Mesendoderm (in vitro differentiated cells): Measurements from ENCODE around the gene RAD21L1.

ENCODE experiments used
- DNase-seq: peaks from one replicate; pipeline ENCODE4 v3.0.0; 2013
- H2AK5ac ChIP-seq: 2 replicates; pipeline ENCODE4 v1.6.1; 2013; ENCODE audit warnings: low read length, inconsistent platforms
- H2BK120ac ChIP-seq: 2 replicates; pipeline ENCODE4 v1.6.1; 2013; ENCODE audit warnings: low read depth, mild to moderate bottlenecking, low read length, moderate library complexity, mixed read lengths
- H2BK15ac ChIP-seq: replicated peaks from 2 replicates; pipeline ENCODE4 v1.6.1; 2013; ENCODE audit warnings: low read depth, mild to moderate bottlenecking, moderate library complexity
- H2BK5ac ChIP-seq: 2 replicates; pipeline ENCODE4 v1.6.1; 2013; ENCODE audit warnings: low read length, inconsistent platforms
- H3K18ac ChIP-seq: 2 replicates; pipeline ENCODE4 v1.6.1; 2013; ENCODE audit warnings: mild to moderate bottlenecking, low read length, mixed read lengths
- H3K23ac ChIP-seq: one replicate; pipeline ENCODE4 v1.6.1; 2013; ENCODE audit warnings: low read length
- H3K27ac ChIP-seq: 2 replicates; pipeline ENCODE4 v1.5.1; 2013; ENCODE audit warnings: low read depth, mild to moderate bottlenecking, inconsistent platforms, low read length, moderate library complexity
- H3K27me3 ChIP-seq: 2 replicates; pipeline ENCODE4 v1.6.1; 2013; ENCODE audit warnings: low read length, control low read depth, mild to moderate bottlenecking, inconsistent platforms; ENCODE audit not compliant: insufficient read depth, poor library complexity
- H3K36me3 ChIP-seq: 2 replicates; pipeline ENCODE4 v1.6.1; 2013; ENCODE audit warnings: low read length, inconsistent platforms; ENCODE audit not compliant: control insufficient read depth, insufficient read depth
- H3K4ac ChIP-seq: one replicate; pipeline ENCODE4 v1.6.1; 2013; ENCODE audit warnings: low read depth, mild to moderate bottlenecking, low read length, moderate library complexity
- H3K4me1 ChIP-seq: 2 replicates; pipeline ENCODE4 v1.6.1; 2013; ENCODE audit warnings: low read depth, low read length, inconsistent platforms; ENCODE audit not compliant: control insufficient read depth
- H3K4me2 ChIP-seq: 2 replicates; pipeline ENCODE4 v1.6.1; 2013; ENCODE audit warnings: low read length
- H3K4me3 ChIP-seq: 2 replicates; pipeline ENCODE4 v1.5.1; 2013; ENCODE audit warnings: mild to moderate bottlenecking, low read length
- H3K56ac ChIP-seq: one replicate; pipeline ENCODE4 v1.6.1; 2013; ENCODE audit warnings: low read length
- H3K79me1 ChIP-seq: 2 replicates; pipeline ENCODE4 v1.6.1; 2013; ENCODE audit warnings: low read length, inconsistent platforms
- H3K79me2 ChIP-seq: 2 replicates; pipeline ENCODE4 v1.6.1; 2013; ENCODE audit warnings: mild to moderate bottlenecking, low read length; ENCODE audit not compliant: control insufficient read depth, insufficient read depth
- H3K9ac ChIP-seq: 2 replicates; pipeline ENCODE4 v1.6.1; 2013; ENCODE audit warnings: low read length, inconsistent platforms
- H4K5ac ChIP-seq: one replicate; pipeline ENCODE4 v1.6.1; 2013; ENCODE audit warnings: low read length
- H4K8ac ChIP-seq: one replicate; pipeline ENCODE4 v1.6.1; 2013; ENCODE audit warnings: low read depth, mild to moderate bottlenecking, control low read depth, low read length, moderate library complexity
- WGBS: extraction: QIAGEN DNeasy Blood & Tissue Kit; methylation state at CpG from one replicate; pipeline ENCODE4 v1.1.7; 2013; ENCODE audit warnings: low lambda C conversion rate, missing lambda C conversion rate; ENCODE audit not compliant: insufficient coverage; ENCODE audit errors: extremely low coverage; 5-methylcytosine and 5-hydroxymethylcytosine counted together

The RAD21L1 gene

DNA sequence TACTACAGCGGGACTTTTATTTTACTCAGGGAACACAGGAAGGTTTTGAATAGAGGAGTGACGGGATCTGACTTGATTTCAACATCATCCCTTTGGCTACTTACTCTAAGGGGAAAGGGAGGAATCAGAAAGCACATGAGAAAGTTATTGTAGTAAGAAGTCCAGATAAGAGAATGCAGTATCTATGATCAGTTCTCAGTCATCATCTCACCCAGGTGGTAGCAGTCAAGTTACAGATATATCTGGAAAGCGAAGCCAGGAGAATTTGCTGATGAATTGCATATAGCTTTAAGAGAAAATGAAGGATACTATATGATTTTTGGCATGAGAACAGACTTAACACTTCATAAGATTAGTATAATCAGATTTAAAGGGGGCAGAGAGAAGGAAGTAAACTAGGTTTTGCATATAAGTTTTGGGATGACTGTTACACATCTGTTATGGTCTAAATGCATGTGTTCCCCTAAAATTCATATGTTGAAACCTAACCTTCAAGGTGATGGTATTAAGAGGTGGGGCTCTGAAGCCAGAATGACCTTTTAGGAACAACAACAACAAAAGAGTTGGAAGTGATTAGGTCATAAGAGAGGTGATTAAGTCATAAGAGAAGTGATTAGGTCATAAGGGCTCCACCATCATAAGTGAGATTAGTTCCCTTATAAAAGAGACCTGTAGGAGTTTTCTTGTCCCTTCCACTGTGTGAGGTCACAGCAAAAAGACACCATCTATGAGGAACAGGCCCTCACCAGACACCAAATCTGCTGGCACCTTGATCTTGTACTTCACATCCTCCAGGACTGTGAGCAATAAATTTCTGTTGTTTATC is 6.7 kb downstream of the RAD21L1 start:
- H3K18ac ChIP-seq, result no peak overlapping the region
- H3K56ac ChIP-seq, result no peak overlapping the region
- no peaks in the 10 kb centered on the region for H3K79me1 ChIP-seq
- no peak overlapping the region for H3K23ac ChIP-seq
- H2BK15ac ChIP-seq, result no peak overlapping the region
- H3K36me3 ChIP-seq, result no peaks in the 10 kb centered on the region
- no peak overlapping the region for H2AK5ac ChIP-seq
- no peak overlapping the region for H3K4me2 ChIP-seq
- H4K5ac ChIP-seq, result no peak overlapping the region
- no CpG with 5 or more reads among the region's 3 CpGs for WGBS
- no peak overlapping the region for H4K8ac ChIP-seq
- no peaks in the 10 kb centered on the region for H3K79me2 ChIP-seq
- no peak overlapping the region for H2BK120ac ChIP-seq
- no peaks in the 10 kb centered on the region for H3K27me3 ChIP-seq
- H3K4me1 ChIP-seq, result no peaks in the 10 kb centered on the region
- no peak overlapping the region for H3K4ac ChIP-seq
- no peak overlapping the region for H2BK5ac ChIP-seq
- no peak overlapping the region for H3K27ac ChIP-seq
- H3K9ac ChIP-seq, result no peak overlapping the region
- H3K4me3 ChIP-seq, result no peak overlapping the region
- DNase-seq, result no peak

DNA sequence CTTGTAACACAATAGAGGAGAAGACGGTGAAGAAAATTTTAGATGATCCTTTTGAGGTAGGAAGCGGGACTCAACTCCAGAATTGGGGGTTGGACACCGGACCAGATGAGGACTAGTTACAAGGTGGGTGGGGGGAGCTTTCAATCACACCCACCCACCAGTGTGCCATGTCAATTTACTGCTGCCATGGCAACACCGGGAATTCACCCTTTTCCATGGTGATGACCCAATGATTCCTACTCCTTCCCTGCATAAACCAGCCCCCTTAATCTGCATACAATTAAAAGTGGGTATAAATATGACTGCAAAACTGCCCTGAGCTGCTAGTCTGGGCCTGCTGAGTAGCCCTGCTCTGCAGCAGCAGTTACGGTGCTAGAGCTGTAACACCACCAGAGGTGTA is 14.7 kb downstream of the RAD21L1 start:
- Histone ChIP-seq H3K56ac (no peak overlapping the region), H2AK5ac (no peak overlapping the region), H4K8ac (no peak overlapping the region), H3K27me3 (no peaks in the 10 kb centered on the region), H2BK5ac (no peak overlapping the region), H3K18ac (no peak overlapping the region), H3K23ac (no peak overlapping the region), H3K36me3 (no peaks in the 10 kb centered on the region), H2BK15ac (no peak overlapping the region), H3K9ac (no peak overlapping the region), H4K5ac (no peak overlapping the region), H3K4me3 (no peak overlapping the region), H3K4me2 (no peak overlapping the region), H3K27ac (no peak overlapping the region), H3K79me2 (no peaks in the 10 kb centered on the region), H2BK120ac (no peak overlapping the region), H3K79me1 (no peaks in the 10 kb centered on the region), H3K4me1 (no peaks in the 10 kb centered on the region), H3K4ac (no peak overlapping the region)
- WGBS, result no CpG with 5 or more reads among the region's 5 CpGs
- peak; percentile 52 for DNase-seq

DNA sequence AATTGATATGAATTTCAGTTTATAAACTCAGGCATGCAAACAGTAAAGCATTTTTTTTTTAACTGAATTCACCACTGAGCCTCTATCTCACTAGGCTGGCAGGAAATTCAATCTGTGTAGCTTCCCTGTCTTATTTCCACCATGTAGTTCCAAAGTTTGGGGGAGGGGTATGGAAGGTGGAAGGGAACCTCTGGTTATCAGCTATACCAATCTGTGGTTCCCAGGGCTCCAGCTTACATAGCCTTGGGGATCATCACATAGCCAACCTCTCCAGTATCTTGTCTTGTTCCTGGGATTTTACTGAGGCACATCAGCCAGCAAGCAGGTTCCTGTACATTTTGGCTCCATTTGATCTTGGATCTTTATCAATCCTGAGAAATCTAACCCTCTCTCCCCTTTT is 15.6 kb downstream of the RAD21L1 start:
- H3K56ac ChIP-seq, result no peak overlapping the region
- H3K27me3 ChIP-seq, result no peaks in the 10 kb centered on the region
- H3K4ac ChIP-seq, result no peak overlapping the region
- H3K4me3 ChIP-seq, result no peak overlapping the region
- H3K4me1 ChIP-seq, result no peaks in the 10 kb centered on the region
- H3K79me2 ChIP-seq, result no peaks in the 10 kb centered on the region
- H2AK5ac ChIP-seq, result no peak overlapping the region
- no peak overlapping the region for H4K5ac ChIP-seq
- H3K79me1 ChIP-seq, result no peaks in the 10 kb centered on the region
- H4K8ac ChIP-seq, result no peak overlapping the region
- DNase-seq, result peak; percentile 49
- no peak overlapping the region for H2BK5ac ChIP-seq
- H2BK120ac ChIP-seq, result no peak overlapping the region
- no peak overlapping the region for H3K18ac ChIP-seq
- H3K36me3 ChIP-seq, result no peaks in the 10 kb centered on the region
- no peak overlapping the region for H3K4me2 ChIP-seq
- no peak overlapping the region for H3K23ac ChIP-seq
- no peak overlapping the region for H3K9ac ChIP-seq
- no peak overlapping the region for H3K27ac ChIP-seq
- no peak overlapping the region for H2BK15ac ChIP-seq

DNA sequence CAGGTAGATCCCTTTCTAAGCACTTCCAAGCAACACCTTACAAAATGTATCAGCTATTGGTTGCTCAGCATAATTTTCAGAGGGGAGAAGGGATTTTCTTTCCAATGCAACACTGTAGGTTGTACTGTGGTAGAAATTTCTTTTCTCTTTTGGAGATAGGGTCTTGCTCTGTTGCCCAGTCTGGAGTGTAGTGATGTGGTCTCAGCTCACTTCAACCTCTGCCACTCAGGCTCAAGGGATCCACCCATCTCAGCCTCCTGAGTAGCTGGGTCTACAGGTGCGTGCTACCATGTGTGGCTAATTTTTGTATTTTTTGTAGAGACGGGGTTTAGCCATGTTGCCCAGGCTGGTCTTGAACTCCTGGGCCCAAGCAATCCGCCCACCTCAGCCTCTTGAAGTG is 16.3 kb downstream of the RAD21L1 start:
- H2BK5ac ChIP-seq, result no peak overlapping the region
- H2BK120ac ChIP-seq, result no peak overlapping the region
- DNase-seq, result no peak
- no peak overlapping the region for H2AK5ac ChIP-seq
- no peaks in the 10 kb centered on the region for H3K27me3 ChIP-seq
- H3K4me1 ChIP-seq, result no peaks in the 10 kb centered on the region
- H3K4me3 ChIP-seq, result no peak overlapping the region
- no peaks in the 10 kb centered on the region for H3K36me3 ChIP-seq
- H3K18ac ChIP-seq, result no peak overlapping the region
- no peak overlapping the region for H3K23ac ChIP-seq
- WGBS, result no CpG with 5 or more reads among the region's 3 CpGs
- no peak overlapping the region for H4K5ac ChIP-seq
- no peaks in the 10 kb centered on the region for H3K79me2 ChIP-seq
- H3K9ac ChIP-seq, result no peak overlapping the region
- H3K4ac ChIP-seq, result no peak overlapping the region
- no peak overlapping the region for H3K56ac ChIP-seq
- H3K27ac ChIP-seq, result no peak overlapping the region
- no peaks in the 10 kb centered on the region for H3K79me1 ChIP-seq
- no peak overlapping the region for H2BK15ac ChIP-seq
- no peak overlapping the region for H4K8ac ChIP-seq
- H3K4me2 ChIP-seq, result no peak overlapping the region

DNA sequence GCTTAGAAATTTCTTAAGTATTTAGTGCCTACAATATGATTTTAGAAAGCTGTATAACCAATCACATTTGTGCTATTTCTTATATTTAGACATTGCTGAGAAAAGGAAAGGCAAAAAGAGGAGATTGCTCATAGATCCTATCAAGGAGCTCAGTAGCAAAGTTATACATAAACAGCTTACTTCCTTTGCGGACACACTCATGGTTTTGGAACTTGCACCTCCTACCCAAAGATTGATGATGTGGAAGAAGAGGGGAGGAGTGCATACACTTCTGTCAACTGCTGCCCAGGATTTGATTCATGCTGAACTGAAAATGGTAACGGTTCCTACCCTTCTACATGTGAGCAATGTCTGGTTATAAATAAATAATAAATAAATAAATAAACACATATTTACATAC is 16.7 kb downstream of the RAD21L1 start:
- Histone ChIP-seq H3K27me3 (no peaks in the 10 kb centered on the region), H4K5ac (no peak overlapping the region), H2AK5ac (no peak overlapping the region), H3K18ac (no peak overlapping the region), H3K4ac (no peak overlapping the region), H2BK5ac (no peak overlapping the region), H3K27ac (no peak overlapping the region), H3K23ac (no peak overlapping the region), H3K79me1 (no peaks in the 10 kb centered on the region), H4K8ac (no peak overlapping the region), H3K36me3 (no peaks in the 10 kb centered on the region), H3K9ac (no peak overlapping the region), H3K4me2 (no peak overlapping the region), H3K4me3 (no peak overlapping the region), H3K4me1 (no peaks in the 10 kb centered on the region), H2BK120ac (no peak overlapping the region), H3K56ac (no peak overlapping the region), H3K79me2 (no peaks in the 10 kb centered on the region), H2BK15ac (no peak overlapping the region)
- WGBS, result no CpG with 5 or more reads among the region's 2 CpGs
- DNase-seq, result no peak

DNA sequence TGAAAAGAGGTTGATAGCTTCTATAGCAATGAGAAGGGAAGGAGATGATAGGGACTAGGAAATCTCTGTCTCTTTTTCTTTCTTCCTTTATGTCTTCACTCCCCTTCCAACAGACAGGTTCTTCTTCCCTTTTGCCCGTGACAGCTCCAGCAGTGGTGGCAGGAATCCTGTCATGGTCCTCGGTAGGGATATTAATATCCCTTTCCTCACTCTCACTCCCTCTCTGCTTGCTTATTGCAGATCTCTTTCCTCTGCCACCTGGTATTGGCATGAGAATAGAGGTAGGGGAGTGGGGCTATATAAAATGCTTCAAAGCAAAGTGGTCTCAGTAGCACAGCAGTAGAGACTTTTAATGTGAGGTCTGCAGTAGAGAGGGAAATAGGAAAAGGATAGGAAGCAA is 19.7 kb downstream of the RAD21L1 start:
- Histone ChIP-seq H3K79me1 (no peaks in the 10 kb centered on the region), H3K18ac (no peak overlapping the region), H3K56ac (no peak overlapping the region), H3K27me3 (no peaks in the 10 kb centered on the region), H4K8ac (no peak overlapping the region), H3K23ac (no peak overlapping the region), H3K36me3 (no peaks in the 10 kb centered on the region), H3K4me1 (no peaks in the 10 kb centered on the region), H2BK120ac (no peak overlapping the region), H2BK5ac (no peak overlapping the region), H2BK15ac (no peak overlapping the region), H4K5ac (no peak overlapping the region), H3K4me3 (no peak overlapping the region), H3K4me2 (no peak overlapping the region), H3K4ac (no peak overlapping the region), H3K79me2 (no peaks in the 10 kb centered on the region), H3K9ac (no peak overlapping the region), H2AK5ac (no peak overlapping the region), H3K27ac (no peak overlapping the region)
- no CpG with 5 or more reads among the region's 2 CpGs for WGBS
- DNase-seq, result no peak
